GM15510 (cell line): ENCODE measurements around the gene KDM2A.

Experiments used
- POLR2A ChIP-seq: IDR thresholded peaks from 3 replicates; pipeline ENCODE4 v1.6.1; 2011; ENCODE audit warnings: borderline replicate concordance; ENCODE audit not compliant: insufficient read length; ENCODE audit errors: extremely low read depth

Gene KDM2A

DNA sequence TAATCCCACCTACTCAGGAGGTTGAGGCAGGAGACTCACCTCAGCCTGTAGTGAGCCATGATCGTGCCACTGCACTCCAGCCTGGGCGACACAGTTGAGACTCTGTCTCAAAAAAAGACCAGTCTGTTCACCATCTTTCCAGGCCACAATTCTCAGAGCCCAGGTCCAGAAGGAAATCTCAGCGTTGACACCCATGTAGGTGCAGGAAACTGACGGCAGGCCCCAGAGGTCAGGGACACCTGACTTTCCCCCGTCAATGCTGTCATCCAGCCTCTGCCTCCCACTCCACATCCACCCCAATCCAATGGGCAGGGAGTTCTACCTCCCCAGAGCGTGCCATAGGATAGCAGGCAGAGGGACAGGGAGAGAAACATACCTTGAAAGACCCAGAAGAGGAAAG is 141.3 kb downstream of the KDM2A start:
- TF ChIP-seq POLR2A: no peak

DNA sequence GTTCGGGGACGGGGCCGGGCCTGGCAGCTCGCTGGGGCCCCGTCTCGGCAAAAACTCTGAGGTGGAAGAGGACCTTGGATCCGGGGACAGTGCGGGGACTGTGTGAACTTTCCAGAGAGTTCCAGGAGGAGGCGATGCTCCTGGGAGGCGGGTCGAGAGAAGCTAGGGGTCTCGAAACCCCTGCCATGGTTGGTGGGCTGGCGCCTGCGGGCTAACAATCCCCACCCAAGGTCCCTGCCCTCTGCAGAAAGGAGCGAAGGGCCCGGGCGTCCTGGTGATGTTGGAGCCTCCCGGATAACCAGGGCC is 142.5 kb downstream of the KDM2A start:
- TF ChIP-seq POLR2A: no peak

DNA sequence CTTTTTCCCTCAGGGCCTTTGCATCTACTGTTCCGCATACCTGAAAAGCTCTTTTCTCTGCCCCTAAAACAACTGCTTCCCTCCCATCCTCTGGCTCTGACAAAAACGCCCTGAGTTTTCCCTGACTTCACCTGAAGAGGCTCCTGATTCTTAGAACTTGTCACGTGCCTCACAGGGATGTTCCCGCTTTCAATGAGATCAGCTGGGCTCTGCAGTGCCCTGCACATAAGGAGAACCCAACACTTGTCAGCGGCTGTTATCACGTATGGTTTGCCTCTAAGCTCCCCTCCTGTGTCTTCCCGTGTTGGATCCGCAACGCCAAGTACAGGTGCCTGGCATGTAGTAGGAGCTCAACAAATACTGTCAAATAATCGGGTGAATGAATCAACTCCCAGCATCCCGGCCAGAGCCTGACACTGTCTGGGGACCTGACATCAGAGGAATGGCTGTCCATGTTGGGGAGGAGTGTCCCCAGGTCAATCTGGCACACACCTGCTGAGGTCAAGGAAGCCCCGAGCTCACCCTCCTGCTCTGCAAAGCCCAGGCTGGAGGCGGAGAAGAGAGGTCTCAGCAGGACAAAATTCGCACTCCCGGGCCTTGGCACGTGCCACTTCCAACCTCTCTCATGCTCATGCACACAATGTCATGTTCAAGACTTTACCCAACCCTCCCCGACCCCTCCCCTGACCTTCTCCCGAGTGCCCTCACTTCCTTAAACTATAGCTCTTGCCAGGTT is 143.1 kb downstream of the KDM2A start:
- no peak for TF ChIP-seq POLR2A

DNA sequence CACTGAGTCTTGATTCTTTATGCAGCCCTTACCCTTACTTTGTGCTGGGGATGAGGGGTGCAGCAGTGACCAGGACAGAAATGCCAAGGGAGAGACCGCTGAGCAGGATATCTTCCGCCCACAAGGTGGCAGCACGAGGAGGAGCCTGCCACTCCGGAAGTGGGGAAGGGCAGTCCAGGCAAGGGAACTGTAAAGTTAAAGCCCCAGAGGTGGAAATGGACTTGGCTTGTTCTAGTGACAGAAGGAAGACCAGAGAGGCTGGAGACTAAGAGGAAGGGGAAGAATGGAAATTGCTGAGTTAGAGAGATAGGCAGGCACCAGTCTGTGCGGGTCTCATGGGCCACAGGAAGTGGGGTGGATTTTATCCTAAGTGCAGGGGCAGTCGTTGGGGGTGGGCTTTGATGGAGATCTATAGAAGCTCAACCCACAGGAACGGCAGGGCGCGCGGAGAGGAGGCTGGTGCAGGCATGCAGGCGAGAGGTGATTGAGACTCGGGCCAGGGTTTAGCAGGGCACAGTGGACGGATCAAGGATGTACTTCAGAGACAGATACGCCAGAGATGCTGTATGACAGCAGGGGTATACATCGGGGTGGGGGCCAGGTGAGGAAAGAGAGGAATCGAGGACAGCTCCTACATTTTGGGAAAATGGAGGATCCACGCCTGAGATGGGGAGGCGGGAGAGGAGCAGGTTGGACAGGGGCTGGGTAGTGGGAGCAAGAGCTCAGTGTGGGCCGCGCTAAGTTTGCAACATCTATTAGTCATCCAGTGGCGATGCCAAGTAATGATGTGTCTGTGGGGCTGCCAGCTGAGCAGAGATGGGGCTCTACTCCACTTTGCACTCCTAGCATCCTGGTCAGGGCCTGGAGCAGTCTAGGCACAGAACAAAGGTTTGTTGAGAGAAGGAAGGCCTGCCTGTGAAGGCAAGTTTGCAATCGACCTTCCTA is 143.9 kb downstream of the KDM2A start:
- peak; percentile 23 for TF ChIP-seq POLR2A

DNA sequence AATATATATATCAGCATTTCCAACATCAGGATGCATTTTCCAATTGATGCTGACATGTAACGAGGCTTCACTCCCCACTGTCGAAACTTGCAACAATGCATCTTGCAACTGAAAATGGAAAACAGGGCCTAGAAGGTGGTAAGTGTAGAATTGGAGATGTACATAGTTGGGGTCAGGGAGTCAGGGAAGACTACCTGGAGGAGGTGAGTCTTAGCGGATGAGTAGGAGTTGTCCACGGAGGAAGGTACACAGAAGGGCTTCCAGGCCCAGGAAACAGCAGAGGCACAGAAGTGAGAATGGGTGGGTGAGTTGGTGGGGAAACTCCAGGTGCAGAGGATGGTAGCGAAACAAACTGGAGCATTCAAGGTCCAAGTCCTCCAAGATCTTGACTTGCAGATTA is 145.2 kb downstream of the KDM2A start:
- TF ChIP-seq POLR2A: no peak

DNA sequence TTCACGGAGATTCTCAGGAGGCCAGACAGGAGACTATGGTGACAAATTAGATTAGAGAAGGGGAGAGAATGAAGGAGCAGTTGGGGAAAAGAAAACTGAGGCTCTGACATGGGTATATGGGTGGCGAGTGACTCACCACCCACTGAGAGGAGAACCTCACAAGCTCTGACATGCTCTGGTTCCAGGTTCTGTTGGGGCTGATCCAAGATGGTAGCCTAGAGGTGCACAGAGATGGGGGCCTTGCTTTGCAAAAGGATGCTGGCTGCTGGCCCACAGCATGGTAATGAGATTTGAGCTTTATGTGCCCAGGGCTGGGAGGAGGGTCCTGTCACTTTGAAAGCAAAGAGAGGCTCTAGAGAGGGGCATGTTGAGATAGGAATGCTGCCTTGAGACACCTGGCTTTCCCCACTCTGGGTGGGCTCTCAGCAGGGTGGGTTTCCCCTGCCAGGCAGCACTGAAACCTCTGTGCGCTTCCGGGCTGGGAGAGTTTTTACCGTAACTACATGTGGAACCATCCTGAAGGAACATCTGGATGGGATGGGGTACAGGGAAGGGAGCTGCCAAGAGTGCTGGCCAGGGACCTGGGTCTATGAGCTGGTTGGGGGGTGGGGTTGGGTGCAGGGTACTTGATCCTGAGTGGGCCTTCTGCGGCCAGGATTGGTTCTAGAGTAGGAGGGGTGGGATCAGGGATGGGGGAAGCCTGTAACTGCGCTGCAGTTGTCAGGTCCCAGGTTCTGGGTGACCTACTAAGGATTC is 146.0 kb downstream of the KDM2A start:
- no peak for TF ChIP-seq POLR2A

DNA sequence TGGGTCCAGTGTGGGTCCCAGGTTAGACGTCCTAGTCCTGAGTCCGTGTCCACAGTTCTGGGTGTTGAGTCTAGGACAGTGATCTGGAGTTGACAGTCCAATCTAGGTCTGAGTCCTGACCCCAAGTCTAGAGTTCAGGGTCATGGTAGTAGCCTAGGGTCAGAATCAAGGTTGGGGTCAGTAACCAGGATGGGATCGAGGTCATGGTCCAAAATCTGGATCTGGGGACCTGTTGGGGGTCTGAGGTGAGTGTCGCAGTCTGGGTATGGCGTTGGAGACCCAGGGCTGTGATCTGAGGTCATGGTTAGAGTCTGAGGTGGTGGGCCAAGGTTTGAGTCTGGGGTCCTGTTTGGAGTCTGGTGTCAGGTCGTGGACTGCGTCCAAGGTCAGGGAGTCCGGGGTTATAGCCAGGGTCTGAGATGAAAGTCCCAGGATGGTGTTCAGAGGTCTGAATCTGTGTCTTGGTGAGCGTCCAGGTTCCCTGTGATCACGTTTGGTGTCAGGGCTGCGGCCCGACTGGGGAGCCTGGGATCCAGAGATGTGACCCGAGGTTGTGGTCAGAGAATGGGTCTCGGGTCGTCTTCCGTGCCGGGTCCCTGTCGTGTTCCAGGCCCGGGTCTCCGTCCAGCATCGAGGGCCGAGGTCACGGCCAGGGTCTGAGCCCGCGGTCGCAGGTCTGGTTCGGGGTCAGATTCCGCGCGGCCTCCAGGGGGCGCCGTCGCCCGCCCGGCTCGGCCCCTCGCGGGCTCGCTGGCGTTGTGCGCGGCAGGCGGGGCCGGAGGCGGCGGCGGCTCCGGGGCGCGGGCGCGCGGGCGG is 146.8 kb downstream of the KDM2A start:
- no peak for TF ChIP-seq POLR2A

DNA sequence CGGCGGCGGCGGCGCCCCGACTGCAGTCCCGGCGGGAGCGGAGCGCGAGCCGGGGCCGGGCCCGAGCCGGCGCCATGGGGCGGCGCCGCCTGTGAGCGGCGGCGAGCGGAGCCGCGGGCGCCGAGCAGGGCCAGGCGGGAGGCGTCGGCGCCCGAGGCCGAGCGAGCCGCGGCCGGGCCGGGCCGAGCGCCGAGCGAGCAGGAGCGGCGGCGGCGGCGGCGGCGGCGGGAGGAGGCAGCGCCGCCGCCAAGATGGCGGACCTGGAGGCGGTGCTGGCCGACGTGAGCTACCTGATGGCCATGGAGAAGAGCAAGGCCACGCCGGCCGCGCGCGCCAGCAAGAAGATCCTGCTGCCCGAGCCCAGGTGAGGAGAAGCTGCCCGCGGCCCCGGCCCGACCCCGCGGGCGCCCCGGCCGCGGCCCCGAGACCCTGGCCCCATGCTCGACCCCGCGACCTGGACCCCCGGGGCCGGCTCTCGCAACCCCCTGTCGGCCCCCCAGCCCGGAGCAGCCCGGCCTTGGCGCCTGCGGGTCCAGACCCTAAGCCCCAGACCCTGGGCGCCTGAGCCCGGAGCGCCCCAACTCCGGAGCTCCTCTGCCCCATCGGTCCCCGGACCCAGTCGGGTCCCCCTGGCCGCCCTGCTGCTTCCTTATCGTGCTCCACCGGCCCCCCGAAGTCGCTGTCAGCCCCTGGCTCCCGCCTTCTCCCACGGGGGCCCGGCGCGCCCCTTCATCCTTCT is 147.6 kb downstream of the KDM2A start, which contains the start of gene GRK2:
Gene GRK2, plus strand, starts transcription at position 25 of the 739 bp plus-strand sequence. Its CDS starts 227 bp downstream, at position 252.
- TF ChIP-seq POLR2A: peak; percentile 47

DNA sequence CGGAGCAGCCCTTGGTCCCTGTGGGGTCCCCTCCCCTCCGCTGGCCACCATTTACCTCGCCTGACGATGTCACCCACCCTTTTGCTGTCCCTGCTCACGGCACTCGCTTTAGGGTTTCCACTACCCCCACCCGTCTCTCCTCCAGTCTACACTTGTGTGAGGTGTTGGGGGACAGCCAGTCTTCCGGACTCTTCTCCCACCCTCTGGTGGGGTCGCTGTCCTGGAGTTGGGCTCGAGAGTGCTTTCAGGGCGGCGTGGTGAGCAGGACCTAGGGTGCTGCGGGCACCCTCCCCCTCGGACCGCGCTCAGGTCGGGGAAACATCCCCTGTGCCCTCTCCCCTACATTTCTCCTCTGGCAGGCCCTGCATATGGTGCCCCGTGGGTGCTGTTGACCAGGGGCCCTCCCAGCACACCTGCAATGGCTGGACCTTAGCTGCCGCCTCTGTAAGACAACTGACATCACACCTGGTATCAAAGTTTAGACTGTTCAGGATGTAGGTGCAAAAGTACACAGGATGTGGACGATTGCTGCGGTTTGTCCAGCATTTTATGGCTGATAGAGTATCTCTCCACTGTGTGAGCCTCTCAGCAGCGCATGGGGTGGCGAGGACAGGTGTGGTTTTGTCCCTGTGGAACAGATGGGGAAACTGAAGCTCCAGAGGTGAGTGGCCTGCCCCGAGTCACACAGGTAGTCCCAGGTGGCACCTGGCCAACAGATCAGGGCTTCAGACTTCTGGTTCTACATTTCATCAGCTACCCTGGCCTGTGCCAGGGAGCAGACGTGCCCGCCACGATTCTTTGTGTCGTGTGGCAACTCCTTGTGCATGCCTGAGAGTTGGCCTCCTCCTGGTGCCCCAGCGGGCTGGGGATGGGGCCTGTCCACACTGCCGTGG is 148.4 kb downstream of the KDM2A start:
- no peak for TF ChIP-seq POLR2A

DNA sequence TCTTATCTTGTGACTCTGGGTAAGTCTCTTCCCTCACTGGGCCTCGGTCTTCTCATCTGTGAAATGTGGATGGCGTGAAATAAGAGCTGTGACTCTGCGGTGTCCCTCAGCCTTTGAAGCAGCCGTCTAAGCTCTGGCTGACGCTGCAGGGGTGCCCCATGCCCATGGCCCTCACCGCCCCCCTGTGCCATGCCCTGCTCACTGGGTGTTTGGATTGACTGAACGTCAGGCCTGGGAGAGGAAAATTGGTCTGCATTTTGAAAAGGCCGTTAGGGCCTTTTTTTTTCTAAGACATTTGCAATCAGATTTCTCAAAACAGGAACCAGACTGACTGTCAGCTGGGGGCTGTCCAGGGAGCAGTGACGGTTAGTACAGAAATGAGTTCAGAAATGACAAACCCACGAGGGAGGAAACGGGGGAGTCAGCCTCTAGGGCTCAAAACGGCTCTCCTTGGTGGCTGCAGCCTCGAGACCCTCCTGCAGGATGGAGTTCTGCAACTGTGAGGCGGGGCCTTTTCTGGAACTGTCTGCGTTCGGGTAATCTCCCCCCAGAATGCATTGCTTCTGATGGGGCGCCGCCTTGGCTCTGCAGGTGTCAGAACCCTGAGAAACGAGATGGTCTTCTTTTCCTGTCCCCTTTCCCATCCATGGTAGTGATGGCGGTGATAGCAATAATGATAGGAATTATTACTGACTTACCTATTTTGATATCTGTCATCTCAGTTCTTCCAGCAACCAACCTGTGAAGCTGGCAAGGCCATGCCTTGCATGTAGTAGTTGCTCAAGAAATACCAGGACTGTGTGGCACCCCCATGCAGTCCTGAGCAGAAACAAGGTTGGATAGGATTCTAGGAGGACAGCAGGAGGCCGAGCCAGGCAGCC is 149.3 kb downstream of the KDM2A start:
- TF ChIP-seq POLR2A: peak; percentile 26

DNA sequence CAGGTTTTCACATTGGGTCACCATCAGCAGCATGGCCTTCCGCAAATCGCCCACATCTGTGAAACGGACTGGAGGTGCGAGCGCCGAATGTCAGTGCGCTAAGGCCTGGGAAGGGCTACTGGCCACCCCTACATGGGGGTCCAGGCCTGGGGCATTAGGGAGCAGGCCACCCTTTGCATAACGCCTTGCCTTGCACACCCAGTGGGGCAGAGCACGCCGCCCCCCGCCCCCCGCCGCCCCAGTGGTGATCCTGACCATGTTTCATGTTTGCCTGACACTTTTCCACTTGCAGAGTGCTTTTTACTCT is 149.9 kb downstream of the KDM2A start:
- no peak for TF ChIP-seq POLR2A
